GM19193 (cell line): ENCODE data around the gene DPP6.

ENCODE experiments used
- POLR2A ChIP-seq: IDR thresholded peaks from 4 replicates; pipeline ENCODE4 v1.6.1; 2011; ENCODE audit not compliant: insufficient read depth, insufficient read length; ENCODE audit errors: extremely low read depth

Gene DPP6

GRCh38 chr7:154792436-154793055 lies 740.3 kb downstream of the DPP6 start:
- TF ChIP-seq POLR2A, result no peak

- no peak for TF ChIP-seq POLR2A
These were observed 742.1 kb downstream of the DPP6 start for GRCh38 chr7:154794147-154794780.

- no peak for TF ChIP-seq POLR2A
These were observed 742.8 kb downstream of the DPP6 start for GRCh38 chr7:154795014-154795413.

- no peak for TF ChIP-seq POLR2A
These were observed 743.2 kb downstream of the DPP6 start for GRCh38 chr7:154795437-154795836.

GRCh38 chr7:154804449-154804848 lies 752.3 kb downstream of the DPP6 start:
- TF ChIP-seq POLR2A, result no peak

- TF ChIP-seq POLR2A, result no peak
These were observed 759.8 kb downstream of the DPP6 start for GRCh38 chr7:154812027-154812426.

GRCh38 chr7:154817224-154817896 lies 765.2 kb downstream of the DPP6 start:
- TF ChIP-seq POLR2A, result no peak

GRCh38 chr7:154827007-154827406 lies 774.8 kb downstream of the DPP6 start:
- no peak for TF ChIP-seq POLR2A

GRCh38 chr7:154832557-154833138 lies 780.5 kb downstream of the DPP6 start:
- no peak for TF ChIP-seq POLR2A

- TF ChIP-seq POLR2A, result no peak
These were observed 783.8 kb downstream of the DPP6 start for GRCh38 chr7:154836021-154836448.

- TF ChIP-seq POLR2A, result no peak
These were observed 784.9 kb downstream of the DPP6 start for GRCh38 chr7:154837087-154837486.

- no peak for TF ChIP-seq POLR2A
These were observed 785.4 kb downstream of the DPP6 start for GRCh38 chr7:154837622-154838021.

GRCh38 chr7:154840086-154840485 lies 787.9 kb downstream of the DPP6 start:
- TF ChIP-seq POLR2A, result no peak

- no peak for TF ChIP-seq POLR2A
These were observed 789.6 kb downstream of the DPP6 start for GRCh38 chr7:154841731-154842331.

GRCh38 chr7:154842591-154842990 lies 790.4 kb downstream of the DPP6 start:
- no peak for TF ChIP-seq POLR2A

GRCh38 chr7:154843670-154844237 lies 791.6 kb downstream of the DPP6 start:
- no peak for TF ChIP-seq POLR2A

- TF ChIP-seq POLR2A, result no peak
These were observed 792.3 kb downstream of the DPP6 start for GRCh38 chr7:154844499-154844898.
